B cell (primary cell): ENCODE results near the gene NKTR.

Source experiments
- EZH2 ChIP-seq: IDR thresholded peaks from 2 replicates; pipeline ENCODE4 v1.6.1; 2012; ENCODE audit warnings: borderline replicate concordance, low read depth, mild to moderate bottlenecking, moderate library complexity, low read length; ENCODE audit not compliant: insufficient read depth, poor library complexity, severe bottlenecking
- TF ChIP-seq, protein P1 (sequence below): fragments of 200-600 bp; IDR thresholded peaks from one replicate; pipeline ENCODE4 v1.8.0; 2022; ENCODE audit warnings: antibody characterized with exemption, mild to moderate bottlenecking

DNA sequence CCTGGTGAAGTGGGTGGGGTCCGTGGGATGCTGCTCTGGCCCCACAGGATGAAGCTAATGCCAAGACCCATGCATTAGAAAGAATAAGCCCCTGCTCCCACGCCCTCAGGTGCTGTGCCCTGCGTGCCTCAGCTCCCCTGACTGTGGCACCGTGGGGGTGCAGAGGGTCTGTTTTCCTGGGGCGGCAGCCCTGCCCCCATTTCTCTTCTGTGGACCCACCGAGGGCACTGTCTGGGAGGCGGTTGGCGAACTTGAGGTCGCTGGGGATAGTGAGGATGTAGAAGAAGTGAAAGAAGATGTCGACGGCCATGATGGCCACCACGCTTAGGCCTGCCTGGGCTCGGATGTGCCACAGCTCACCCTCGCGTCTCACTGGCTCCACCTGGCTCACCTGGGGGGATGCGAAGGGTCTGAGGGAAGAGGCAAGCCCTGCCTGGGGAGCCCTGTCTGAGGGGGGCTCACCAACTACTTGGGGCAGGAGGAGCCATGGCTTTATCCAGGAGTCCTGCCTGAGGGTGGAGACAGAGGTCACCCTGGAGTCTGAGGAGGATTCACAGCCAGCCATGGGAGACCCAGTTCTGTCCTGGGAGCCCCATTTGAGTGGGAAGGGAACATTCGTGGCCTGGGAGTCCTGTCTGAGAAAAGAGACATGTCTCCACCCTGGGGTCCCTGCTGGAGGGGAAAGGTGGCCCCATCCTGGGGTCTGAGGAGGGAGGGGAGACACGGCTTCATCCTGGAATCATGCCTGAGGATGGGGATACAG lies 97.0 kb downstream of the NKTR start:
- TF ChIP-seq, protein P1, sequence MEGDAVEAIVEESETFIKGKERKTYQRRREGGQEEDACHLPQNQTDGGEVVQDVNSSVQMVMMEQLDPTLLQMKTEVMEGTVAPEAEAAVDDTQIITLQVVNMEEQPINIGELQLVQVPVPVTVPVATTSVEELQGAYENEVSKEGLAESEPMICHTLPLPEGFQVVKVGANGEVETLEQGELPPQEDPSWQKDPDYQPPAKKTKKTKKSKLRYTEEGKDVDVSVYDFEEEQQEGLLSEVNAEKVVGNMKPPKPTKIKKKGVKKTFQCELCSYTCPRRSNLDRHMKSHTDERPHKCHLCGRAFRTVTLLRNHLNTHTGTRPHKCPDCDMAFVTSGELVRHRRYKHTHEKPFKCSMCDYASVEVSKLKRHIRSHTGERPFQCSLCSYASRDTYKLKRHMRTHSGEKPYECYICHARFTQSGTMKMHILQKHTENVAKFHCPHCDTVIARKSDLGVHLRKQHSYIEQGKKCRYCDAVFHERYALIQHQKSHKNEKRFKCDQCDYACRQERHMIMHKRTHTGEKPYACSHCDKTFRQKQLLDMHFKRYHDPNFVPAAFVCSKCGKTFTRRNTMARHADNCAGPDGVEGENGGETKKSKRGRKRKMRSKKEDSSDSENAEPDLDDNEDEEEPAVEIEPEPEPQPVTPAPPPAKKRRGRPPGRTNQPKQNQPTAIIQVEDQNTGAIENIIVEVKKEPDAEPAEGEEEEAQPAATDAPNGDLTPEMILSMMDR, result no peak
- no peak for TF ChIP-seq EZH2
